Measurements from ENCODE around the gene MOBP.

The MOBP gene

DNA sequence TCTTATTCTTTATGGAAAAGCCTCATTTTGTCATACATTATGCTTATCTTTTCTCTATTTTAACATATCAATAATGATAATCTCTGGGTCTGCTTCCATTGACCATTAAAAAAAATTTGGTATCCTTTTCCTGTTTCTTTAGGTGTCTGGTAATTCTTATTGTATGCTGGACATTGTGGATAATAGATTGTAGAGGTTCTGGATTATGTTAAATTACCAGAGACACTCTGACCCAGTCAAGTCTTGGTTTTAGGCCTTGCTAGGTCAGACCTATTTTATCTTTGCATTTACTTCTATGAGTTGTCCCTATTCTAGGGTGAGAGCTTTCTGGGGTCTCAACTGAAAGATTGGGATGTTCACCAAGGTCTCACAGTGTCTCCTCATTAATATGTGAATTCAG, 9.3 kb downstream of the MOBP start:
- no peak for DNase-seq (ENCODE audit: low spot score)
- TF ChIP-seq, protein P1, sequence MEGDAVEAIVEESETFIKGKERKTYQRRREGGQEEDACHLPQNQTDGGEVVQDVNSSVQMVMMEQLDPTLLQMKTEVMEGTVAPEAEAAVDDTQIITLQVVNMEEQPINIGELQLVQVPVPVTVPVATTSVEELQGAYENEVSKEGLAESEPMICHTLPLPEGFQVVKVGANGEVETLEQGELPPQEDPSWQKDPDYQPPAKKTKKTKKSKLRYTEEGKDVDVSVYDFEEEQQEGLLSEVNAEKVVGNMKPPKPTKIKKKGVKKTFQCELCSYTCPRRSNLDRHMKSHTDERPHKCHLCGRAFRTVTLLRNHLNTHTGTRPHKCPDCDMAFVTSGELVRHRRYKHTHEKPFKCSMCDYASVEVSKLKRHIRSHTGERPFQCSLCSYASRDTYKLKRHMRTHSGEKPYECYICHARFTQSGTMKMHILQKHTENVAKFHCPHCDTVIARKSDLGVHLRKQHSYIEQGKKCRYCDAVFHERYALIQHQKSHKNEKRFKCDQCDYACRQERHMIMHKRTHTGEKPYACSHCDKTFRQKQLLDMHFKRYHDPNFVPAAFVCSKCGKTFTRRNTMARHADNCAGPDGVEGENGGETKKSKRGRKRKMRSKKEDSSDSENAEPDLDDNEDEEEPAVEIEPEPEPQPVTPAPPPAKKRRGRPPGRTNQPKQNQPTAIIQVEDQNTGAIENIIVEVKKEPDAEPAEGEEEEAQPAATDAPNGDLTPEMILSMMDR (IDR thresholded peaks at IDR 0.05; ENCODE audit: extremely low read depth, missing control alignments) = no peak

DNA sequence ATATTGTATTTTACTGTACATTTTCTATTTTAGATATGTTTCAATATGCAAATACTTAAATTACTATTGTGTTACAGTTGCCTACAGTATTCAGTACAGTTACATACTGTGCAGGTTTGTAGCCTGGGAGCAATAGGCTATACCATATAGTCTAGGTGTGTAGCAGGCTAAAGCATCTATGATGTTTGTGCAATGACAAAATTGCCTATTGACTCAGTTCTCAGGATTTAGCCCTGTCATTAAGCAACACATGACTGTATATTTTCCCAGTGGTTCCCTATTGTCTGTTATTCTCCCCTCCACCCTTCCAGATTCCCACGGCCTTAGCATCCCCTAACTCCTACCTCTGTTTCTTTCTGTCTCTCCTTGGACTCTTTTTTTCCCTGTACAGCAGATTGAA, 10.7 kb downstream of the MOBP start:
- no peak for DNase-seq (ENCODE audit: low spot score)

DNA sequence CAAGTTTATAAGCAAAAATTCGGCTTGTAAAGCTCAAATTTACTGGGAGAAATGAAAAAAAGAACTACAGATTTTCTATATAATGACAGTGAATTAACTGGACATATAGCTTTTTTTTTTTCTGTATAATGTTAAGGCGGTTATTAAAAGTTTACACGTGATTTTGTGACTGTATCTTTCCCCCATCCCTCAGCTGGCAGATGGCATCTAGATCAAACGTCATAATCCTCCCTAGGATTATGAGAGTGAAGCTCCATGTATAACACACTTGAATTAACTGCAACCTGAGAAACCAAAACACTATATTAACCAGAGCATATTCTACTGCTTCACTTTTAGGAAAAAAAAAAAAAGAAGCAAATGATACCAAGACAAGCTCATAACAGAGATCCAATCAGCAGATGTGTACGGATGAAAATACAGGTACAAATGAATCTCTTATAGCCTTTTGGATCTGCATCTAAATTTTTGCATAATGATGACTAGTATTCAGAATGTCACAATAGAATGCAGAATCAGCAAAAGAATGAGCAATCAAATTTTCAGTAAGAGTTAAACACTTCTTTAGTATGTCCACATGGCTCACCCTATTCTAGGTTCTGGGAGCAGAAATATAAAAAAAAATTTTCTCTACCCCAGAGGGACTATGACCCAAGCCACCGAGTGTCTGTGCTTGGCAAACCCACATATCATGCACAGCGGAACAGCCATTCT, 12.4 kb downstream of the MOBP start:
- TF ChIP-seq, protein P1 (IDR thresholded peaks at IDR 0.05; ENCODE audit: extremely low read depth, missing control alignments) = no peak
- DNase-seq (ENCODE audit: low spot score) = no peak

More for the DNA sequence above, 10.7 kb downstream of the MOBP start:
- TF ChIP-seq, protein P1 (IDR thresholded peaks at IDR 0.05; ENCODE audit: extremely low read depth, missing control alignments) = no peak

DNA sequence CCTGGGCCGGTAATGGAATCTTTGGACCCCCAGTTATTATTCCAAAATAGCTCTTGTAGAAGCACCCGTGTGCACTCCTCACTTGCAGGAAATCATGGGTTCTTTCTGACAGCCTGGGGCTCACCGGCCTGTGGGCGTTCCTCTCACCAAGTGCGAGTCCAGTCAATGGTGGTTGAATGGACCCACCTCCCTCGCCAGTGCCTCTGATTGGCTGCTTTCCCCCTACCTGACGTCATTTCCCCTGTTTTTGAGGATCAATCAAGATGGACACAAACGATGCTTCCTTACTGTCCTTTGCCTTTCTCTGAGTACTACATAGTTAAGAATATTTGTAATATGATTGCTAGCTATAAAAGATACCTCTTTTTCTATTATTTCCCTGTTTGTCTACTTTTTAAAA, 18.1 kb downstream of the MOBP start:
- TF ChIP-seq, protein P1 (IDR thresholded peaks at IDR 0.05; ENCODE audit: extremely low read depth, missing control alignments) = no peak
- DNase-seq (ENCODE audit: low spot score) = no peak

DNA sequence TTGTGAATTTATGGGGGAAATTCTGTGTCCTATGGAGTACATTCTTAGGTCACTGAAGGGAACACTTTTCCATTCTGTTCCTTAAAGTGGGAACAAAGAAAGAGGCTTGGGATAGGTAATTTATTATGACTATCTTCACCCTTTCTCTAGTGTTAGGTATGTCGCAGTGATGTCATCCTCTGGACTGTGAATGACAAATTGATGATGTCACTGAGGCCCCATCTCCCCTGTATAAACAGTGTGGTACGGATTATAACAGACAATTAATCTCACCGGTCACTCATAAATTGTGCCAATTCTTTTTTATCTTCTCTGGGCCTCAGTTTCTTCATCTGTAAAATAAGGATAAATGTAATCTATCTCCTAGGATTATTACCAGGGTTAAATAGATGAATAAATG, 23.5 kb downstream of the MOBP start:
- TF ChIP-seq, protein P1 (IDR thresholded peaks at IDR 0.05; ENCODE audit: extremely low read depth, missing control alignments) = no peak
- DNase-seq (ENCODE audit: low spot score) = no peak

DNA sequence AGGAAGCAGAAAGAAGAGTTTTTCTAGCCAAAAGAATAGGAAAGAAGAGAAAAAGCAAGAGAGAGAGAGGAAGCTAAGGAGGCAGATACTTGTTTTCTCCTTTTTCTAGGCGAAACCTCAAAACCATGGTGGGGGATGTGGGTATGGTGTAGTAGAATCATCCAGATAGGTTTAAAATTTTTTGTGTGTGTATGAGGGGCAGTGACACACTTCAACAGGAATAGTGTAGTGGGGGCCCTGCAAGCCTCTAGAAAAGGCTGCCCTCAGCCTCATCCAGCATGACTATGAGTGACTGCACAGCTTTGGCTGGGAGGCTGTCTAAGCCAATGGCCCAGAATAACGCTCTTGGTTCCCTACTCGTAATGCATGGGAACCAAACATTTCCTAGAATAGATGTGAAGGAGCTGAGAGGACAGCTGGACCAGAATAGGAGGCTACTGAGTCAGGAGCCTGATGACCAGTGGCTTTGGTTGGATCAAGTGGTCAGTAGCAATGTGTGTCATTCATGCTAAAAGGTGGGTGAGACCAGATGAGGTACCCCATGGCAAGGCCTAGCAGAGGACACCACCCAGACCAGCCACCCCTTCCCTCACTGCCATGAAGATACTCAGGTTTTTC, 24.4 kb downstream of the MOBP start:
- TF ChIP-seq, protein P1 (IDR thresholded peaks at IDR 0.05; ENCODE audit: extremely low read depth, missing control alignments) = no peak
- no peak for DNase-seq (ENCODE audit: low spot score)

DNA sequence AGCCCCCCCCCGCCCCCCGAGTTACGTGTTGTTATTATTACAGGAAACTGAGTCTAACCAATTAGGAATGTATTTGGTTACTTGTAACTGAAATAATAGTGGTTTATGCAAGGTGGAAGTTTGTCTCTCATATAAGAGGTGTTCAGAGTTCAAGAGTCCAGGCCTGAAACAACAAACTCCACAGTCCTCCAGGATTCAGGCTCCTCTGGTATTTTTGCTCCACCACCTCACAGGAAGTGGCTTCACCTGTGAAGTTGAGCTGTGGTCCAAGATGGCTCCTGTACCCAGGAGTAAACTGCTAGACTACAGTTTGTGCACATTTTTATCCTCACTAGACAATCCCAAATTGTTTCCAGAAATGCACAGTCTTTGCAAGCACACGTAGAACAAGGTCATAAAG, 27.3 kb downstream of the MOBP start:
- no peak for DNase-seq (ENCODE audit: low spot score)

More for the DNA sequence above, 27.3 kb downstream of the MOBP start:
- TF ChIP-seq, protein P1 (IDR thresholded peaks at IDR 0.05; ENCODE audit: extremely low read depth, missing control alignments) = no peak
